8988T (cell line): ENCODE results near the gene HIGD1C.
"Not testable (repeated sequence)": the region's sequence is repeated elsewhere in the genome, so short reads cannot be mapped to it uniquely, and the experiment has no call there.

ENCODE experiments used
- DNase-seq: peaks from one replicate; pipeline ENCODE4 v3.0.0; 2011

HIGD1C gene

DNA sequence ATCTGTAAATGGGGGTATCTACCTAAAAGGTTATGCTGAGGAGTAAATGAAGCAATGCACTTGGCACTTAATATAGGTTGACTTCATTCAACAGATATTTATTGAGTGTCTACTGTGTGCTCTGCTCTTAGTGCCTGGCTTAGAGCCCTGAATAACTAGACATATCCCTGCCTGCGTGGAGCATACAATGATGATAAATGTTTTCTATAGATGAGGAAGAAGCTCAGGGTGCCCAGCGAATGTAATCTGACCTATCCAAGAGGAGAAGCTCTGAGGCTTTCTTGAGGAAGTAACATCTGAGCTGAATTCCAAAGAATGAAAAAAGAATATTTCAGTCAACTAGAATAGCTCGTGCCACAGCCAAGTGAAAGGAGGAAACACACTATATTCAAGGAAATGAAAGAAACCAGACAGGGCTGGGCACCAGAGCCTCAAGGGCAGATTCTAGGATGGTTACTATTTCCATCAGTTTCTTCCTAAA, 17.9 kb upstream of the HIGD1C start:
- DNase-seq, result no peak

DNA sequence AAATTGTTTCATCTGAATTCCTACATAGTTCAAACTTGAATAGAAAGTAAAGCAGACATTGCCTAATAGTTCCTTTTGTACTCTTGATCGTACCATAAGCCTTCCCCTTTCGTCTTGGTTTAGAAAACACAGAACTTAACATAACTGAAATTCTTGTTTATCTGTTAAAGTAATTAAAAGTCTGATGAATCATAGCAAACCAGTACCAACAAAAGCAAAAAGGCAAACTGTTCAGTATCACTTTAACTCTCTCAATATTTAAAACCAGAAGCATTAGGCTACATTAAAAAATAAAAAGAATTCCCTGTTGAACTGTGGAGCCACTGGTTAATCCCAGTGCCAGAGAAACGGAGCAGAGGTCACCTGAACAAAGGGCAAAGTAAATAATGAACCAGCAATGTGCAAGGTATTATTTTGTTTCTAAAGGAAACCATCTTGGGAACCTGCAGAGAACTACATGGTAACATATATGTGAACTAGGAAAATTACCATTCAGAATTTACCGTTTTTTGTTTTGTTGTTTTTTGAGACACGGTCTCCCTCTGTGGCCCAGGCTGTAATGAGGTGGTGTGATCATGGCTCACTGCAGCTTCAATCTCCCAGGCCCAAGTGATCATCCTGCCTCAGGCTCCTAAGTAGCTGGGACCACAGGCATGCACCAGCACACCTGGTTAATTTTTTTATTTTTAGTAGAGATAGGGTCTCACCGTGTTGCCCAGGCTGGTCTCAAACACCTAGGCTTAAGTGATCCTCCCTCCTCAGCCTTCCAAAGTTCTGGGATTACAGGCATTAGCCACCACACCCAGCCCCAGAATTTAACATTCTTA, 17.1 kb upstream of the HIGD1C start:
- DNase-seq, result no peak

DNA sequence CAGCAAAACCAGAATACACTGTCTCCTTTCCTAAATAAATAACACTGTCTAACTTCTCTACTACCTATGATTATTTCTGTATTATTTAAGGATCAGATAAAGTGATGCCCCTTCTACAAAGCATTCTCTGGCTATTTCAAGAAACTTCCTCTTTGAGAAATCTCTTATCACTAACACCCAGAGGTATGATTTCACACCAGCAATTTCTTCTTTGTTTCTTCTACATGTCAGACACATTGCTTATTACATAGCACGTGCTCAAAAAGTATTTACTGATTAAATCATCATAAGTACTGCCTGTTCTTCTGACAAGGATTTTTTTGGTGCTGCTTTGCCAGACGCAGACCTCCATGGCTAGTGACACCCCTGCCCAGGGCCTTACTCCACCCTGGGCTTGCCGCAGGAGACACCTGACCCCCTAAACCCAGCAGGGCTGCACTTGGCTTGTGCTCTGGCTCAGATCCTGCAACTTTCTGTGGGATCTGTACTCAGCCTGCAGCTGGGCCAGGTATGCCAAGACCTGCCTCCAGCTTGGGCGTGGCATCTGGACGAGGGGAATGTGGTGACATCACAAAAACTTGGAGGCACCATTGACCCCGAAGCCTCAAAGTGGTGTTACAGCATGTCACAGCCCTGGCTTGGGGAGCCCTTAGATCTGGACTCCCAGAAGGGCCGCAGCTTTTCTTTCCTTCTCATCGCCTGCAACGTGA, 15.4 kb upstream of the HIGD1C start:
- DNase-seq, result no peak

DNA sequence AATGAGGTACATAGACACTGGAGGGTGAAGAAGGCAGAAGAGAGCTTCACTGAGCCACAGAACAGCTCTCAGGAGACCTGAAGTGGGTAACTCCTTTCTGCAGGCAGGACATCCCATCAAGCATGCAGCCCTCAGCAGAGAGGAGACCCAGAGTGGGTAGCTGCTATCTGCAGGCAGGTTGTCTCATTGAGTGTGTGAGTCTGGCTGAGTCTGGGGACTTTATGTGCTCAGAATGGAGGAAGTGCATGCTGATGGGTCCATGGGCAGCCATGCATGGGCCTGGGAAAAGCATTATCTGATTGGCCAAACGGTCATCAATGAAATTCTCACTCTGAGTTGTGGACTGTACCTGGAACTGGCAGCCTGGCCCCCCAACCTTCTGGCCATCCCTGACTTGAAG, 14.7 kb upstream of the HIGD1C start:
- no peak for DNase-seq

DNA sequence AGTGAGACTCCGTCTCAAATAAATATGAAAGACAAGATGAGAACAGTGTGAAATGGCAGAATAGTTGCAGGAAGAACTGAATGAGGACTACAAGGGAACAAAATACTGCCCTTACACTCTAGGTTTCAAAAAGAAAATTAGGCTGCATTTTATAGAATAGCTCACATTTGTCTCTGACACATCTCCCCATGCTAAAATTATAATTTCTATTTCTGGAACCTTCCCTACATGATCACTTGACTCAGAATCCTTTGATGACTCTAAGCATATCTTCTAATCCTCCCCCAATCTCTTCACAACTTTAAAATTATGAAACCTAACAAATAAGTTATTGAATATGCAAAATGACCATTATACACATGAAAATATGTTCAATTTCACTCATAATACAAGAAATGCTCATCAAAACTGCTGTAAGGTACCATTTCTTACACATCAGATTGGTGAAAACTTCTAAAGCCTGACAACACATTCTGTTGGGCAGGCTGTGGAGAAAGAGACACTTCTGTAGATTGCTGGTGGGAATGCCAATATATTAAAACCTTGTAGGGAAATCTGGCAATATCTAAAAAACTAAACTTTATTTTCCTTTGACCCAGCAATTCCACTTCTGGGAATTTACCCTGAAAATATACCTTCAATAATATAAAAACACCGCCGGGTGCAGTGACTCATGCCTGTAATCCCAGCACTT, 4.3 kb upstream of the HIGD1C start:
- DNase-seq, result no peak

DNA sequence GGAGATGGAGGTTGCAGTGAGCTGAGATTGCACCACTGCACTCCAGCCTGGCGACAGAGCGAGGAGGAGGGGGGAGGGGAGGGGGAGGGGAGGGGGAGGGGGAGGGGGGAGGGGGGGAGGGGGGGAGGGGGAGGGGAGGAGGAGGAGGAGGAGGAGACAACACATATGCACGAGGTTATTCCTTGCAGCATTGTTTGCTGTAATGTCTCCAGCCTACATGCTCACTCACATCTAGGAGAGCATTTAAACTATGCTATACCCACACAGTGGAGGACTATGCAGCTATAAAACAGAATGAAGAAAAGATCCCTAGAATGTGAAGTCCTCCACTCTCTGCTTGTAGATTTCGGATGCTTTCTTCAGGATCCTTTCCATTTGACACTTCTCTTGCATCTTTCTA, 3.5 kb upstream of the HIGD1C start:
- DNase-seq, result no peak

DNA sequence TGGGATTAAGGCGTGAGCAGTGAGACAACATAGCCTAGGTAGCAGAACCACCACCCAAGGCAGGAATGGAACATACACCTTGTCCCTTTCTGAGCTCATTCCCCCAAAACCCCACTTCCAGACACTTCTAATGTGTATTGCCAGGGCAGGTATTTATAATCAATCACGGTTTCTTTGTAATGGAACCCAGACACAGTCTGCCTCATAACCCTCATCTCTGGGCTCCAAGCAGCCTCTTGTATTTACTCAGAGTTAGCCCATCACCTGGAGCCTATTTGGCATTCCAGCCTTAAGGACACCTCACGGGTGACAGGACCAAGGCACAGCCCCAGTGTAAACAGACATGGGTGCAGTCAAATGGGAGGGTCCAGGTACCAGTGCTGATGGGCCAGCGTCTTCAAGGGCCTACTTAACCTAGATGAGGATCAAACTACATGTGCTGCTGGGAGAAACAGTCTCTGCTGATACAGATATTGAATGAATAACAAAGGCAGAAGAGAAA, 2.5 kb upstream of the HIGD1C start:
- no peak for DNase-seq

DNA sequence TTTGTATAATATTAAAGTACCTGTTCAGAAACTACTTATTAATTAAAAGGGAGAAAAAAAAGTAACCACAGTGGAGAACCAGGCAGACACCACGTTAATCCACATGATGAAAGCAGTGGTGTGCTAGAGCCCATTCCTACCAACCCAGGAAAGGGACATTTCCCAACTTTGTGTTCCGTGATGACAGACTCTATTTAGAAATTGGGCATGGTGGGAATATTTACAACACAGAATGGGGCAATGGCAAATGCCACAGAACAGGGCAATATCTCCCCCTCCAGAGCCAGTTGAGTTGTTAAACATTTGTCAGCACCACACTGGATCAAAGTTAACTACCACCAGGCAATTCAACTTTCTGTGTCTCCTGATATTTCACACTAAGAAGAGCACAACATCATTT, 1.2 kb upstream of the HIGD1C start:
- no peak for DNase-seq

DNA sequence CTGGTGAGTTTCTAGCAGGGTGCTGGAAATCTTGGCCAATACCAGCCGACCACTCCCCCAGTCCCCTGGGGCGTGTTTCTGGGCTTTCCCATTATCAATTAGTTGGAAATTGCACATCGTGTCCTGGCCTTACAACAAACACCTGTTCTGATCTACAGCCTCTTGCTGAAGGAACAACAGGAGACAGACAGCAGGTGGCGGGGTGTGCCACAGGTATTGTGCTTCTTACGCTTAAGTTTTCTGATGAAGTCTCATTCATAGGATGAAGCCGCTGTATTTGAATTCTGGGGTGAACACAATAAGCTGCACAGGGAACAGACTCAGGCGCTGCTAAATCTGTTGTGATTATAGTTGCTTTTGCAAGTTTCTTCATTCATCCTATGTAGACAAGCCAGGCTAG, 703 bp downstream of the HIGD1C start:
- no peak for DNase-seq

DNA sequence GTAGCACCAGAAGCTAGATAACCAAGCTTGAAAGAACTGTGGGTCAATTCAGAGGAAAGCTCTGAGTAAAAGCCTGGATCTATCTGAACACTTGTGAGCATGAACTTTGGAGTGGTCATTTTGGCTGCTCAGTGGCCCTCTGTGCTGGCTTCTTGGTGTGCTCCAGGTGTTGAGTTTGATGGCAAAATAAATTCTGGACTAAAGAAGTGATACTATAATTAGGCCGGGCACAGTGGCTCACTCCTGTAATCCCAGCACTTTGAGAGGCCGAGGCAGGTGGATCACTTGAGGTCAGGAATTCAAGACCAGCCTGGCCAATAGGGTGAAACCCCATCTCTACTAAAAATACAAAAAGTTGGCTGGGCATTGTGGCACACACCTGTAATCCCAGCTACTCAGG, 2.4 kb downstream of the HIGD1C start:
- DNase-seq, result not testable (repeated sequence)

DNA sequence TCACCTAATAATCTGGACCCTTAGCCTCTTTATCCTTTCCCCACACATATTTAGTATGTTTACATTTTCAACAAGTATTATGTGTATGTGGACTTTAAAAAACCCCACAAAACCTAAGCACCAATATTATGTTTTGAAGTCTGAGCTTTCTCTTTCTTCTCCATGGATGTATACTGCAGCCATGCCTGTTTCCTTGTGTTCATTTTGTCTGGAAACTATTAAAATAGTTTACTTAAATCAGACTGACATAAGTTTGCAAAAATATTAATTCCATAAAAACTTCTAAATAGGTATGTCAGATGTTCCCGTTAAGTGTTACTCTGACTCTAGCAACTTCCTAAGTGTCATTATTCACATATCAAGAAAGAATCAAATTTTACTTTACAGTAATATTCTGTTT, 2.9 kb downstream of the HIGD1C start:
- DNase-seq, result no peak

DNA sequence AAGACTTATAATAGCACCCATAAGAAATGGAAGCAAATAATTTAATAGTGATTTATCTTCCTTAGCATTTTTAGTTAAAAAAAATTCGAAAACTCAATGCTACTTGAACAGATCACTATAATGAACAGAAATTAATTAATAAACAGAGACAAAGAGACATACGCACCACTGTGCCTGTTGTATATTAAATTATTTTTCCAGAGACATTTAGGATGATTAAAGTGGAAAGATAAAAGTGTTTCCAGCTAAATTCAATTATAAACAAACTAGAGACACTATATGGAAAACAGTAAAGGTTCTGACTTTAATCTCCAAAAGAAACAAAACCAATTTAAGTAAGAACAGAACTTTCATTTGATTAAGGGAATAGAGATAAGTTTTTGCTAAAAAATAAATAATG, 3.4 kb downstream of the HIGD1C start:
- DNase-seq, result no peak

DNA sequence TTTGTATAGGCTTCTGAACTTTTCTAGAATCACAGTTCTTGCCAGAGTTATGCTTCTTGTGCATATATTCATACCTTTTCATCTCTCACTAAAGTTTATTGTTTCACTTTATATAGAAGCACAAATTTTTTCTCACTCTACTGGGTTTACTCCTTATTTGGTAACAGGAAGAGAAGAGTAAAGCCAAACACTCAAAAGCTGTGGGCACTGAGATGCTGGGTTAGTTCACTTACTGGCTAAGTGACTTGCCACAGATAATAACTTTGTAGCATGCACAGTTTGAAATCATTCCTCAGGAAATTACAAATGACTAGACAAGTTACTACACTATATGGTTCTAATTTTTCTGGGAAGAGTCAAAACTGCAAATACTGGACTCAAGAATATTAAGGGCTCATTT, 7.8 kb downstream of the HIGD1C start:
- DNase-seq, result no peak

DNA sequence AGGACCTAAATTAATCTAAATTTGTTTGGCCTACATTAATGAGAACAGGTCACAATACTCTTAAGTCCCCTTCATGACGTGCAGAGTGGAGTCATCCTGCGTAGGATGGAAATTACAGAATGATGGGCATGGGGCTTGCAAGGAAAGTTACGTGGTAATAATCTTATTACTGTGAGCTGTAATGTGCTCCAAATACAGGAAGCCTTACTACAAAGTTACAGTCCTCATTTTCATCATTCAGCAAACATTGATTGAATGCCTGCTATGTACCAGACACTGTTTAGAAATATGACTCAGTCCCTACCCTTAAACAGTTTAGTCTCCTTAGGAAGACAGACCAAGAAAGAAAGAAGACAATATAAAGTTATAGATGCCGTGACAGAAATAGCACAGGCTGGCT, 9.4 kb downstream of the HIGD1C start:
- DNase-seq, result no peak

DNA sequence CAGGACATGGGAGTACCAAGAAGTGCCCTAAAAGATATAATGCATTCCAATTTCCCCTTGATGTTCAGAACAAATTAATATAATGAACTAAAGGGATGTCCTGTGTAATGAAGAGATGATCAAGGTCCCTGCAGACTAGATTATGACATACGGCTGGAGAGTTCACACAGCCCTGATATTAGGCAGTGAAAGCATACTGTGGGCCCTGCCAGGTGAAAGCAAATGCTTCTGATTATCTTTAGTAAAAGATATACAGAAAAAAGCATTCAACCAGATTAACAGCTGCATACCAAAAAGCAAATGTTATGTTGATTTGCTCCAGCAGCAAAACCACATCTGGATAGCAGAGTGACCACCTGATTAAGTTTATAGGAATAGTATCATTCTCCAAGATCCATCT, 12.1 kb downstream of the HIGD1C start:
- no peak for DNase-seq

DNA sequence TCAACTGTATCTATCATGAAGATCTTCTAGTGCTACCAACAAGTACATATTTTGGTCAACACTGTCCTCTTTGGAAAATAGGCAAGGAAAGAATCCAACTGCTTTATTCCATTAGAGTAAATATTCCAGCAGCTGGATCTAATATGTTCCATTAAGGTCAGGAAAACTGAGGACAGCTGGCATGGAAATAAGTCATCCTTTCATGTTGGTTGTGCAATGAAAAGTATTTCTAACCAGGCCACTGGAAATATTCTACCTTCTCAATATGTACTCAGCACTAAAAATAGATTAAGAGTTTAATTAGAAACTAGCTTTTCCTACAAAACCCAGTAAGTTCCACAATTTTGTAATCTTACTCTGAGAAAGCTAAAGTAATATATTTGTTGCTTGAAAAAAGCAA, 19.6 kb downstream of the HIGD1C start:
- no peak for DNase-seq

DNA sequence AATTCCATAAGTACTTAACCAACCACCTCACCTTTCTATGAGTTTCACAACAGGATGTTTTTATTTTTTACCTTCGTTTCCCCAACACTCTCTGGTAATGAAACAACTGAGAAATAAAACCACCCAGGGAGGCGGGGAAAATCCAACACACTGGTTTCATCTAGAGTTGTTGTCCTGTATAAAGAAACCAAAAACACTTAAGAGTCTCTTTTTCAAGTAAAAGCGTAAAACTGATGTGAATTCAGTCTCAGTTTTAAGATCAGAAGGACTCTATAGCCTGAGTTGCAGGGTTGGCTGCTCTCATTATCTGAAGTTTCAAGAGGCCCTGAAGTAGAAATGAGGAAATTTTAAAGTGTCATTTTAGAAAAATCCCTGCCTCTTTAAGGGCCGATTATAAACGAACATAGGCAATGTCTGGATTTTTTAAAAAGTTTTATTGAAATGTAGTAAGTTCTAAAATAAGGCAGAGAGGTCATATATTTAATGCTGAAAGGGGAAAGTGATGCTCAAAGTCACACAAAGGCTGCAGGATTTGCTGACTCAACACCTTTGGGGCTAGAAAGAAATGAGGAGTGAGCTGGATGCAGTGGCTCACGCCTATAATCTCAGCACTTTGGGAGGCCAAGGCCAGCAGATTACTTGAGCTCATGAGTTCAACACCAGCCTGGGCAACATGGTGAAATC, 27.2 kb downstream of the HIGD1C start:
- DNase-seq, result no peak

DNA sequence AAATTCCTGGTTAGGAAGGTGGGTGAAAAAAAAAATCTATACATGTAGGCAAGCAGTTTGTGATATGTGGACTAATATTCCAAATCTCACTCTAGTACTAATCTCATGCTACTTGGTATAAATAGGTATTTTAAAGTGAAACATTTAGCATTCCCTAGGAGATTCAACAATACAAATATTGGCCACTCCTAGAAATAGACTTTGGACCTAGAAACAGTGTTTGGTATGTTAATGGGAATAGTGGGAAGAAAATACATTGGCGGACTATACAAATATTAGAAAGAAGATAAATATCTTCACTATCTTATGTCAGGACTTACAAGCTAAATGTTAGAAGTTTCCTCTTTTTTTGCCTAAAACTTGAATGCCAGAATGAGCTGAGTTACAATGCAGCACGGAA, 28.2 kb downstream of the HIGD1C start:
- no peak for DNase-seq

DNA sequence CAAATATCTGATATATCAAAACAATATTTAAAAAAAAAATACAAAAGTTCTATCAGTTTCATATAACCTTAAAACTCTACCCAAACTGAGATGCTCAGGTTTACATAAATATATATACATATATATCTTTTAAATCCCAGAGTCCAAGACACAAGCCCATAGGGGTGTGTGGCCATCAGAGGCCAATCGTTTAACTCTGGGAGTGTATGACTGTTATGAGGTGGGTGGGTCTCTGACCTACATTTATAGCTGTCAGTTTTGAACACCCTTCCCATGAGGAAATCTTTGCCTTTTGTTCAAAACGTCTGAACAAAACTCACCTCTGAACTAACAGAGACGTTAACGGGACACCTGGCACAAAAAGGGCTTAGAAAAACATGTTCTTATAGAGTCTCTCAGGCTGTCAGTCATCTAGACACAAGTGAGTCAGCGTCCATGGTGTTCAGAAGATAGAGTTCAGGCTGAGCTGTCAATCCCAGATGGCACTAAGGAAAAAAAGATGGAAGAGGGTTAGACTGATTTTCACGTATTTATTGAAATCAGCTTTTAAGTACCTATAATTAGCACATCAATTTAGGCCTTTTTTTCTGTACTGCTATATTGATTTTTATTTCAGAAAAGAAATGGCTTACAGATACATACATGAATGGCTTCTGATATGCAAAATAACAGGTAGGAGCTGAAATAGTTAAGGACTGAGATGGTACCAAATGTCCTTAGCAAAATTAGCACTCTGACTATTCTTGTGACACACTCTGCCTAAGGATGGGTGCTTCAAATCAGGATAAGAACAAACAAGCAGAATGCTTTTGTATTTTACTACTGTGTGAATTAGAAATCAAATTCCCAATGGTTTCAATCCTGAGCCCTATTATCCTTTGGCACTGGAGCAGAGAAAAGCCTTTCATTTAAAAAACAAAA, 29.2 kb downstream of the HIGD1C start:
- no peak for DNase-seq

DNA sequence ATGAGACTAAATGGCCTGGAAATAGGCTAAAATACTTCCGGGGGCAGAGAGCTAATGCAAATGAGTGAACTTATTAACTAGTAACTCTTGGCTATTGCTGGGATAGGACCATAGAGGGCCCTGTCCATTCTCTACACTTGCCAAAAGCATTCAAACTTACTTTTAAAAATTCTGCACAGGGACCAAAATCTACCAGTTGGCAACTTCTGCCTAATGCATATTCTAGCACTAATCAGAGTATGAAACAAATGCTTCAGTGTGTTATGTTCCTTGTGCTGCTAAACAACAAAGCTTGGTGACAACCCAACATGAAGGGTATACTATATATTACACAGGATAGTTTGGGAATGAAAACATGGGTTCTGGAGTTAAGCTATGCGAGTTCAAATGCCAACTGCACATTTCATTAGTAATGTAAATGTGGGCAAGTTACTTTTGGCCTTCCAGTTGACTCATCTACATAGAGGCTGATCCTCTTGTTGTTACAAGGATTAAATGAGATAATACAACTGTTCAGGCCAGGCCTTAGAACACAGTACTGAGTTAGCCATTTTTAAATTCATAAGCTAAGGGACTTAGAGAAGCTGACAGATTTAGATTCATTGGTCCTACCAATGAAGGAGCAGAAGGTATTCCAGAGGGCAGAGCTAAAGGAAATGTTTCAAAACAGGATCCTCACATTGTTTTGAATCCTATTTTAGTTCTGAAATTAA, 32.4 kb downstream of the HIGD1C start:
- no peak for DNase-seq

DNA sequence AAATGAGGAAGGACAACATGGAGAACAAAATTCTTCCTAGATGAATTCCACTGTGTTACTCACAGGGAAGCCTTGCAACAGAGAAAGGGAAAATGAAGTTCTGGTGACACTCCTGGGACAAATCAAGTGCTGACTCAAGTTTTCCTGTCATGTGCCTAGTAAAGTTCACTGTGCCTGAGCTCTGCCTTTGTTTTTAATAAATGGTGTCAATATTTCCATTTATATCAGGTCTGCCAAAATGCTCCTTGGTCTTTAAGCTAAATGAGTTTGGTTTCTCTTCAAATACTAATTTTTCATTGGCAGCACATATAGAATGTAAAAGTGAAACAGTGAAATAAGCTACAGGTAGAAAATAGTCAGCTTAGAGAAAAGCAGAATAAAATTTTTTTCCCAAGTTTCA, 33.0 kb downstream of the HIGD1C start:
- DNase-seq, result no peak
